Gastrocnemius medialis (tissue), 4 donors: ENCODE measurements around the gene E2F3.

Experiments
- CTCF ChIP-seq, 5 experiments: fragments of 450-650 bp in 3 of 5; fragments of 200-600 bp in 2 of 5; sonication (generic) in 2 of 5; IDR thresholded peaks in 4 of 5; conservative IDR thresholded peaks in 1 of 5; 1 replicate in 4 of 5; 2 replicates in 1 of 5; pipeline ENCODE4 v1.5.1; 2016 to 2019; ENCODE audit warnings: antibody characterized with exemption in 5 of 5, mild to moderate bottlenecking in 3 of 5, moderate library complexity in 3 of 5
- POLR2A ChIP-seq, 2 donors: fragments of 450-650 bp; IDR thresholded peaks; one replicate each; pipeline ENCODE4 v1.6.1; 2017; ENCODE audit warnings: antibody characterized with exemption in 2 of 2, mild to moderate bottlenecking in 2 of 2, moderate library complexity in 2 of 2

DNA sequence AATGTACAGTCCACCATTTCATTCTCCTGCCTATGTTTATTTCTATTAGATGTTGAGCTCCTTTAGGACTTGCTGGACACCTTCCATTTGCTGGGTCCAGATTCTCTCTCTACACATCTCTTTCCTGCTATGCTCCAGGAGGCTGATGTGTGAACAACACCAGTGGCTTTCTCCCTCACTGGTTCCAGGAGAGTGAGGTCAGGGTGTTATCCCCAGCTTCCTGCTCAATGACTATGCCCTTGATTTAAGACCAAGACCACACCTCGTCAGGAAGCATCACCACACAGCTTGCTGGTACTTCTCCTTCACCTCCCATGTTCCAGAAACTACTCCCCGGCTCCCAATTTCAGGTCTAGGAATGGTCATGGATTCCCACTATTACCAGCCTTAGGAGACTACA is 31.3 kb upstream of the E2F3 start:
- TF ChIP-seq POLR2A (IDR thresholded peaks at IDR 0.05) (no peak), CTCF (IDR thresholded peaks at IDR 0.05 in 4 of 5, conservative IDR thresholded peaks at IDR 0.05 in 1 of 5) (no peak)
